HCT116 (cell line): Measurements from ENCODE around the gene LRRC4B.

Source experiments
- EZH2 ChIP-seq: fragments of 200-600 bp; sonication (generic); IDR thresholded peaks from 2 replicates; pipeline ENCODE4 v1.6.1; 2017; ENCODE audit warnings: antibody characterized with exemption, mixed run types
- JUND ChIP-seq: IDR thresholded peaks from 2 replicates; pipeline ENCODE4 v1.6.1; 2012
- POLR2A ChIP-seq: IDR thresholded peaks from 2 replicates; pipeline ENCODE4 v1.7.0; 2011; ENCODE audit warnings: borderline replicate concordance; ENCODE audit not compliant: insufficient read depth, insufficient read length; ENCODE audit errors: extremely low read depth
- POLR2AphosphoS5 ChIP-seq: IDR thresholded peaks from 2 replicates; pipeline ENCODE4 v1.6.1; 2011; ENCODE audit warnings: mild to moderate bottlenecking, low read depth, low read length, moderate library complexity
- SP1 ChIP-seq: IDR thresholded peaks from 2 replicates; pipeline ENCODE4 v1.6.1; 2012; ENCODE audit warnings: low read depth
- ZFX ChIP-seq: fragments of 450-650 bp; IDR thresholded peaks from 2 replicates; pipeline ENCODE4 v1.6.1; 2017
- TF ChIP-seq, protein P1 (sequence below), 3 experiments: fragments of 200-600 bp in 1 of 3; sonication (generic) in 1 of 3; IDR thresholded peaks in 2 of 3; conservative IDR thresholded peaks in 1 of 3; 2 replicates each; pipeline ENCODE4 v1.5.1; 2012 to 2017; ENCODE audit warnings: low read depth in 2 of 3, low read length in 2 of 3, antibody characterized with exemption in 1 of 3, borderline replicate concordance in 1 of 3, control low read depth in 1 of 3, mild to moderate bottlenecking in 1 of 3, mixed read lengths in 1 of 3, mixed run types in 1 of 3, moderate library complexity in 1 of 3; ENCODE audit not compliant: insufficient read depth in 1 of 3

DNA sequence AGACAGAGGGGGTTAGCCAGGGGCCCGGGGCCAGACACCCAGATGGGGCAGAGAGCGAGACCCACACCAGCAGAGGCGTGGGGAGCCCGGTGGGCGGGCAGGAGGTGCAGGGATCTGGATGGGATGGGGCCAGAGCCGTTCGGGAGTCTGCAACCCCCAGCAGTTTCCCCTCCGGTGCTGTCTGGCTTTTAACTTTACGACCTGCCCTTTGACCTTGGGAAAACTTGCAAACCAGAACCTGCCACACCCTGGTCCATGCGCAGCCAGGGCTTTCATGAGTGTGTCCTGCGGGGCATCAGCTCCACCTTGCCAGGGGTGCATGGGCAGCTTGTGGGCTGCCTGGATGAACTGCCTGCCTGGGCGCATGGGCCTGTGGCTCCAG lies 67.1 kb downstream of the LRRC4B start:
- TF ChIP-seq POLR2AphosphoS5 (no peak), POLR2A (no peak), JUND (no peak), SP1 (no peak), EZH2 (no peak), ZFX (no peak)
- TF ChIP-seq, protein P1, sequence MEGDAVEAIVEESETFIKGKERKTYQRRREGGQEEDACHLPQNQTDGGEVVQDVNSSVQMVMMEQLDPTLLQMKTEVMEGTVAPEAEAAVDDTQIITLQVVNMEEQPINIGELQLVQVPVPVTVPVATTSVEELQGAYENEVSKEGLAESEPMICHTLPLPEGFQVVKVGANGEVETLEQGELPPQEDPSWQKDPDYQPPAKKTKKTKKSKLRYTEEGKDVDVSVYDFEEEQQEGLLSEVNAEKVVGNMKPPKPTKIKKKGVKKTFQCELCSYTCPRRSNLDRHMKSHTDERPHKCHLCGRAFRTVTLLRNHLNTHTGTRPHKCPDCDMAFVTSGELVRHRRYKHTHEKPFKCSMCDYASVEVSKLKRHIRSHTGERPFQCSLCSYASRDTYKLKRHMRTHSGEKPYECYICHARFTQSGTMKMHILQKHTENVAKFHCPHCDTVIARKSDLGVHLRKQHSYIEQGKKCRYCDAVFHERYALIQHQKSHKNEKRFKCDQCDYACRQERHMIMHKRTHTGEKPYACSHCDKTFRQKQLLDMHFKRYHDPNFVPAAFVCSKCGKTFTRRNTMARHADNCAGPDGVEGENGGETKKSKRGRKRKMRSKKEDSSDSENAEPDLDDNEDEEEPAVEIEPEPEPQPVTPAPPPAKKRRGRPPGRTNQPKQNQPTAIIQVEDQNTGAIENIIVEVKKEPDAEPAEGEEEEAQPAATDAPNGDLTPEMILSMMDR (IDR thresholded peaks at IDR 0.05 in 2 of 3, conservative IDR thresholded peaks at IDR 0.05 in 1 of 3; ENCODE audit: borderline replicate concordance in 1 of 3, insufficient read depth in 1 of 3, low read depth in 2 of 3, low read length in 2 of 3) = no peak
